Right cardiac atrium (tissue), 5 donors: ENCODE data around the gene GTPBP6. TPM values are rescaled to one million over a fixed set of nuclear protein-coding genes. Genes with fewer than 3 reads are reported as not detected.
"Not testable (repeated sequence)": the region's sequence is repeated elsewhere in the genome, so short reads cannot be mapped to it uniquely, and the experiment has no call there.

Experiments
- ATAC-seq, 2 donors: fragments of 200-7000 bp; cut with Tn5 transposase; one replicate each; pipeline versions ENCODE4 v1.8.0 to v1.9.1; 2020; ENCODE audit warnings: moderate library complexity in 2 of 2, mild to moderate bottlenecking in 1 of 2
- DNase-seq, 3 donors: peaks; one replicate each; pipeline ENCODE4 v3.0.0-alpha.2; 2020
- H3K27ac ChIP-seq: one replicate; pipeline ENCODE4 v1.5.1; 2013; ENCODE audit warnings: mild to moderate bottlenecking, low read length, control low read depth, moderate library complexity
- H3K27me3 ChIP-seq: one replicate; pipeline ENCODE4 v1.6.1; 2013; ENCODE audit not compliant: control insufficient read depth, insufficient read depth
- H3K4me1 ChIP-seq: one replicate; pipeline ENCODE4 v1.6.1; 2013; ENCODE audit warnings: low read length; ENCODE audit not compliant: control insufficient read depth, insufficient read depth
- H3K4me3 ChIP-seq: one replicate; pipeline ENCODE4 v1.5.1; 2013; ENCODE audit warnings: low read length, control low read depth
- H3K9me3 ChIP-seq: one replicate; pipeline ENCODE4 v1.6.1; 2013; ENCODE audit warnings: low read length; ENCODE audit not compliant: control insufficient read depth
- WGBS: extraction: QIAGEN DNeasy Blood & Tissue Kit; methylation state at CpG from one replicate; pipeline ENCODE4 v1.1.7; 2013; 5-methylcytosine and 5-hydroxymethylcytosine counted together
- intact Hi-C, 4 donors: fragments of 100-400 bp; cut with DNase I; formaldehyde crosslinking; loops; one replicate each; pipeline versions ENCODE4 v1.11.0 to v1.14.0; 2022 to 2023
- polyA plus RNA-seq: library from polyadenylated mRNA; stranded (reverse); fragments of 200-250 nt; gene quantifications from one replicate; pipeline ENCODE4 v1.2.3, GENCODE V29; 2013
- total RNA-seq, 4 donors: library from RNA; stranded (reverse); fragmentation: NEBNext Ultra II Directional; extraction: Animal tissue kit (Norgen Biotek cat#: 25700); gene quantifications; one replicate each; pipeline ENCODE4 v1.2.1, GENCODE V29; 2021
- donor health status: healthy with polysubstance abuse.
- donor health status: DM: no; HTN: yes; CAD: no.
- donor health status: DM: no; HTN: no; CAD: no.
- donor health status: DM: no; HTN: yes; CAD: no; lungs with severe emphysema.
- donor health status: DM: yes; HTN: yes; CAD: no.

The GTPBP6 gene
- total and polyA plus RNA-seq, 5 donors, result 48.4 to 59.0 (median 56.2) TPM

- intact Hi-C loops, result no loop called here
- H3K27me3 ChIP-seq, result no peaks in the 10 kb centered on the region
- H3K4me3 ChIP-seq, result no peak overlapping the region
- no peaks in the 10 kb centered on the region for H3K9me3 ChIP-seq
- no peak overlapping the region for H3K27ac ChIP-seq
- DNase-seq (peak; percentile 12 to 60 (median 44)), ATAC-seq (no peak)
- WGBS, result 92% methylated on average over 51 of the region's 51 CpGs
- H3K4me1 ChIP-seq, result no peaks in the 10 kb centered on the region
Measured at GRCh38 chrX:333611-334311, 15.2 kb upstream of the GTPBP6 start.

DNA sequence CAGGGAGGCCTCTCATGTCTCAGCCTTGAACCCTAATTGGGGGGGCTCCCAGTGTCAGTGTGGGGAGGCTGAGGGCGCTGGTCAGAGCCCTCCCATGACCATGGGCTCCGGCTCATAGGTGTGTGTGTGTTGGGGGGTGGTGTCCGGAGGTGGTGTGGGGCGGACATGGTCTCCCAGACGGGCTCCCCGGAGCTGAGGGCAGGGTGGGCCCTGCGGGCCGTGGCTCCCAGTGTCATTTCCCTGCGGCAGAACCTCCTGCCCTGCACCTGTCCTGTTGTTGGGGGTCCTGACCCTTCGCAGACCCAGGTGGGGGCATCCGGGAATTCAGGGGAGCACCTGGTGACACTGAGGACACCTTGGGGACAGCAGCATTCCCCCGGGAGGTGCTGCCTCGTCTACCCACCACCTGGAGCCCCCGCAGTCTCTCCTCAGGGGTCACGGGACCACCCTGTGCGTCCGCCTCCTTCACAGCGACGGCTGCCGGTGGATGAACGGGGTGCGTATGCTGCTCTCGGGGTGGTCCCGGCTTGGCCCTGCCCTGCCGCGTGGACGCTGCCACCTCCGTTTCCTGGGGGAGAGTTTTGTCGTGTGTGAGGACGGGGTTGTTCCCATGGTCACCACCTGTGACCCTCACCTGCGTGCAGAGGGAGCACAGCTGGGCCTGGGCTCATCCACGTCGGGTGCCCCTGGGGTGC lies 14.5 kb upstream of the GTPBP6 start:
- WGBS, result 93% methylated on average over 33 of the region's 33 CpGs
- Histone ChIP-seq H3K27me3 (no peaks in the 10 kb centered on the region), H3K4me1 (no peaks in the 10 kb centered on the region), H3K9me3 (no peaks in the 10 kb centered on the region), H3K27ac (no peak overlapping the region), H3K4me3 (no peak overlapping the region)
- ATAC-seq, result no peak
- intact Hi-C loops, result no loop called here
- peak in 2 of 3 donors; percentile 32 to 59 for DNase-seq

DNA sequence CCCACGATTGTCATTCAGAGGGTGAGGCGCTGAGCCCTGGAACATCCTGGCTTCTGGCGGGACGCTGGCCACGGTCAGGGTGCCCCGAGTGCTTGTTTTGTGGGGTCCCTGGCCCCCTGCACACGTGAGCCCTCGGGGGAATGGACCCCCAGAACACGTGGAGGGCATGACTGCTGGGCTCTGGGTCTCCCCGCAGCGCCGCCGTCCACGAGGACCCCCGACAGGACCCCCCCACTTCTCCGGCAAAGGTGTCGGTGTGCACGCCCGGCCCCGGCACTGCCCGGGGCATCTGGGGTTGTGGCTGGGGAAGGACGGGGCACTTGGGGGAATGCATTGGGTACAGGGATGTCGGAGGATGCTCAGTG lies 13.9 kb upstream of the GTPBP6 start:
- H3K9me3 ChIP-seq, result no peaks in the 10 kb centered on the region
- H3K4me1 ChIP-seq, result no peaks in the 10 kb centered on the region
- intact Hi-C loops, result no loop called here
- H3K4me3 ChIP-seq, result no peak overlapping the region
- ATAC-seq (peak in 1 of 2 donors; percentile 4), DNase-seq (peak in 1 of 3 donors; percentile 37)
- H3K27ac ChIP-seq, result no peak overlapping the region
- no peaks in the 10 kb centered on the region for H3K27me3 ChIP-seq
- WGBS, result 94% methylated on average over 23 of the region's 23 CpGs

DNA sequence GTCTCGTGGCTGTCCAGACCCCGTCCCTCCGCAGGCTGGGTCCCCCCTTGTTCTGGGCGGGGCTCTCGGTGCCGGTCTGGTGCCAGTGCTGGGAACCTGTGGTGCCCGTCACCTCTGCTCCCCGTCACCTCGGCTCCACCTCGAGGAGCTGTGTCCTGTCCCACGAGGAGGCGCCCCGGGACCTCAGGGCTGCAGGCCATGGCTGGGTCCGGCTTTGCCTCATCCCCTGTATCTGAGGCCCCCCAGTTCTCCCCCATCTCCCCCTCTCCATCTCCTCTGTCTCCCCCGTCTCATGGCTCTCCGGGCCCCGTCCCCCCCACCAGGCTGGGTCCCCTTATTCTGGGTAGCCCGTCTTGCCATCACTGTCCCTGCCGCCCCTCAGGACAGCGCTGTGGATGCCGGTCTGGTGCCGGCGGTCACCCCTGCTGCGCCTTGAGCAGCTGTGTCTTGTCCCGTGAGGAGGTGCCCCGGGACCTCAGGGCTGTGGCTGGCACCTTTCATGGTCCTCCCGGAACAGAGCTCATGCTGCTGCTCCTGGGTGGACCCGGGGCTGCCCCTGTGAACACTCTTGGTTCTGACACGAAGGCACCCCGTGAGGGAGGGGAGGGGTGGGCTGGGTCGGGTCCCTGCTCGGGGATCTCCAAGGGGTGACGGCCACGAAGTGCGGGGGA lies 13.4 kb upstream of the GTPBP6 start:
- H3K9me3 ChIP-seq, result no peaks in the 10 kb centered on the region
- WGBS, result 59% methylated on average over 35 of the region's 35 CpGs
- H3K4me1 ChIP-seq, result no peaks in the 10 kb centered on the region
- peak; percentile 11 to 18 for ATAC-seq
- H3K4me3 ChIP-seq, result no peak overlapping the region
- DNase-seq, result peak in 2 of 3 donors; percentile 49 to 56
- no peak overlapping the region for H3K27ac ChIP-seq
- intact Hi-C loops, result no loop called here
- H3K27me3 ChIP-seq, result no peaks in the 10 kb centered on the region

DNA sequence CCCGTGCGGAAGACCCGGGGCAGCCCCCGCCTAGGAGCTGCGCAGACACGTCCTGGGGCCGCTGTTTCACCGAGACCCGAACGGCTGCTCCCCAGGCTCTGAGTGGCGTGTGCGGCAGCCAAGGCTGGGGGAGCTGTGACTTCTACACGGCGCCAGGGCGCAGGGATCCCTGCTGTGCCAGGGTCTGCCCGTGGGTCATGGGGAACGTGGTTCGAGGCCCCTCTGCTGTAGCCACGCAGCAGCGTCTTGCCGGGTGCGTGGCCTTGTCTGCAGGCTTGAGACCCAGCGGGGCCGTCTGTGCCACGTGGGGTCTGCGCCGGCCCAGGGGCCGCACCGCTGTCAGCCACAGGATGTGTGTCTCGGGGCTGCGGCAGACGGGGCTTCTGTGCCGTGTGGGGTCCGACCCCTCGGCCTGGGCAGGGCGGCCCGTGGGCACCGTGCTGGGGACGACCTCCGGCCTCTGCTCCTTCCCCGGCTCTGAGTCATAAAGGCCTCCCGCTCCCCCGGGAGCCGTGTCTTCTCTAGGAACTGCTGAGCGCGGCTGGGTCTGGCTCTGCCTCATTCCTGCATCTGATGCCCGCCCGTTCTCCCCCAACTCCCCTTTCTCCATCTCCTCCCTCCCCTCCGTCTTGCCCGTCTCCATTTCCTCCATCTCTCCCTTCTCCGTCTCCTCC lies 12.7 kb upstream of the GTPBP6 start:
- ATAC-seq, result peak; percentile 48 to 58
- intact Hi-C loops, result no loop called here
- Histone ChIP-seq H3K9me3 (no peaks in the 10 kb centered on the region), H3K4me1 (no peaks in the 10 kb centered on the region), H3K27ac (no peak overlapping the region), H3K4me3 (no peak overlapping the region), H3K27me3 (no peaks in the 10 kb centered on the region)
- WGBS, result 4% methylated on average over 51 of the region's 51 CpGs
- peak in 2 of 3 donors; percentile 68 to 69 for DNase-seq

DNA sequence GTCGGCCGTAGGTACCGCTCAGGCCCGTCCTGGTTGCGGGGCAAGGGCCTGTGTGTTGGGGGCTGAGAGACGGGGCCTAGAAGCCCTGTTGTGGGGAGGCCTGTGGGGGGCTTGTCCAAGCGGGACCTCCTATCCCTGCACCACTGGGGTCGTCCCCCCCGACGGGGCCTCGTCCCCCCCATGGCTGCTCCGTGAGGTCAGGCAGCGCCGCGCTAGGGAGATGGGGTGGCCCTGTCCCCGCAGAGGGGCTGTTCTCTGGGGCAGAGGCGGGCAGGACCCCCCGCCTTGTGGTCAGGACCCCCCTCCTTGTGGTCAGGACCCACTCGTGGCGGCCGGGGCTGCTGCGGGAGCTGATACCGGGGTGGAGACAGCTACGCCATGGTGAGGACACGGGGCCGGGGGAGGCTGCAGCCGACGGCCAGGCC lies 12.1 kb upstream of the GTPBP6 start:
- intact Hi-C loops, result no loop called here
- H3K9me3 ChIP-seq, result no peaks in the 10 kb centered on the region
- H3K4me1 ChIP-seq, result no peaks in the 10 kb centered on the region
- peak in 1 of 3 donors; percentile 11 for DNase-seq
- no peak overlapping the region for H3K27ac ChIP-seq
- H3K27me3 ChIP-seq, result no peaks in the 10 kb centered on the region
- no peak overlapping the region for H3K4me3 ChIP-seq
- 18% methylated on average over 28 of the region's 28 CpGs for WGBS
- peak; percentile 4 to 9 for ATAC-seq

GRCh38 chrX:330141-330725 lies 11.6 kb upstream of the GTPBP6 start:
- DNase-seq, result peak in 2 of 3 donors; percentile 25 to 32
- WGBS, result 73% methylated on average over 29 of the region's 29 CpGs
- H3K9me3 ChIP-seq, H3K4me3 ChIP-seq, H3K27me3 ChIP-seq, H3K27ac ChIP-seq, ATAC-seq, H3K4me1 ChIP-seq, intact Hi-C loops: not testable (repeated sequence)

- Histone ChIP-seq H3K4me3 (no peak overlapping the region), H3K4me1 (no peaks in the 10 kb centered on the region), H3K9me3 (no peaks in the 10 kb centered on the region), H3K27ac (no peak overlapping the region), H3K27me3 (no peaks in the 10 kb centered on the region)
- intact Hi-C loops, result loop anchor here in 1 of 4 donors (10.0 kb wide), 1 partner anchor 55 kb away; the partner anchor contains the start of gene PPP2R3B
- ATAC-seq (no peak), DNase-seq (peak; percentile 10 to 57 (median 46))
- WGBS, result 82% methylated on average over 17 of the region's 23 CpGs
Measured at GRCh38 chrX:329291-329910, 10.8 kb upstream of the GTPBP6 start.

GRCh38 chrX:327660-328126 lies 9.1 kb upstream of the GTPBP6 start:
- intact Hi-C loops, result loop anchor here in 1 of 4 donors (10.0 kb wide), 1 partner anchor 57 kb away; the partner anchor contains the start of gene PPP2R3B
- Histone ChIP-seq H3K27me3 (no peaks in the 10 kb centered on the region), H3K27ac (no peak overlapping the region), H3K4me1 (no peaks in the 10 kb centered on the region), H3K9me3 (no peaks in the 10 kb centered on the region), H3K4me3 (no peak overlapping the region)
- ATAC-seq (no peak), DNase-seq (peak; percentile 10 to 66 (median 40))
- WGBS, result 87% methylated on average over 33 of the region's 33 CpGs

GRCh38 chrX:324664-325063 lies 6.1 kb upstream of the GTPBP6 start:
- not testable (repeated sequence) for H3K4me3 ChIP-seq, H3K27ac ChIP-seq, H3K9me3 ChIP-seq, ATAC-seq, H3K27me3 ChIP-seq, H3K4me1 ChIP-seq
- WGBS, result 86% methylated on average over 14 of the region's 14 CpGs
- peak in 2 of 3 donors; percentile 37 to 48 for DNase-seq
- intact Hi-C loops, result loop anchor here in 1 of 4 donors (10.0 kb wide), 1 partner anchor 60 kb away; the partner anchor contains the start of gene PPP2R3B
